Progenitor cell of endocrine pancreas (in vitro differentiated cells): ENCODE data around the gene SERPINE1. TPM values are rescaled to one million over a fixed set of nuclear protein-coding genes. Genes with fewer than 3 reads are reported as not detected.
"Not testable (repeated sequence)": the region's sequence is repeated elsewhere in the genome, so short reads cannot be mapped to it uniquely, and the experiment has no call there.

Experiments used
- DNase-seq: peaks from one replicate; pipeline ENCODE4 v3.0.0; 2021; ENCODE audit warnings: low spot score; ENCODE audit not compliant: unreplicated experiment
- H3K27ac Mint-ChIP-seq: 2 replicates; pipeline ENCODE4 v1.8.0; 2021; ENCODE audit warnings: mild to moderate bottlenecking, moderate library complexity, mixed read lengths
- H3K27me3 Mint-ChIP-seq: 2 replicates; pipeline ENCODE4 v1.8.0; 2021; ENCODE audit warnings: mixed read lengths
- H3K36me3 Mint-ChIP-seq: 2 replicates; pipeline ENCODE4 v1.8.0; 2022; ENCODE audit warnings: mixed read lengths; ENCODE audit not compliant: insufficient read depth
- H3K4me1 Mint-ChIP-seq: 2 replicates; pipeline ENCODE4 v1.8.0; 2021; ENCODE audit warnings: low read depth, mixed read lengths
- H3K4me3 Mint-ChIP-seq: 2 replicates; pipeline ENCODE4 v1.8.0; 2021; ENCODE audit warnings: low read depth, mild to moderate bottlenecking, moderate library complexity, mixed read lengths
- H3K9me3 Mint-ChIP-seq: 2 replicates; pipeline ENCODE4 v1.8.0; 2021; ENCODE audit warnings: low read depth, mixed read lengths
- total RNA-seq: library from RNA; stranded (reverse); gene quantifications from 2 replicates; pipeline ENCODE4 v1.2.1, GENCODE V29; 2021
- TF ChIP-seq, protein P1 (sequence below): fragments of 200-600 bp; sonication (generic); IDR thresholded peaks from one replicate; pipeline ENCODE4 v1.5.0; 2021; ENCODE audit warnings: antibody characterized with exemption, mild to moderate bottlenecking; ENCODE audit not compliant: unreplicated experiment

SERPINE1 gene
- total RNA-seq, 1 donor from 2014 or later: 0.14 TPM

DNA sequence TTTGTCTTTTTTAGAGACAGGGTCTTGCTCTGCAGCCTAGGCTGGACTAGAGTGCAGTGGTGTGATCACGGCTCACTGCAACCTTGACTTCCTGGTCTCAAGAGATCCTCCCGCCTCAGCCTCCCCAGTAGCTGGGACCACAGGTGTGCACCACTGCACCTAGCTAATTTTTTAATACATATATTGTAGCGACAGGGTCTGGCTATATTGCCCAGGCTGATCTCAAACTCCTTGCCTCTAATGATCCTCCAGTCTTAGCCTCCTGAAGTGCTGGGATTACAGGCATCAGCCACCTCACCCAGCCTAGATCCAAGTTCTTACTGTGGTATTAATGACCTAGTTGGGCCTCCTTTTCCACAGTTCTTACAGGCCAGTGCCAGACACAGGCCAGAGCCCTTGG is 11.7 kb upstream of the SERPINE1 start:
- Mint-ChIP-seq H3K4me1 (no peaks in the 10 kb centered on the region), H3K4me3 (no peak overlapping the region), H3K27me3 (no peaks in the 10 kb centered on the region), H3K27ac (no peak overlapping the region), H3K36me3 (no peaks in the 10 kb centered on the region), H3K9me3 (no peaks in the 10 kb centered on the region)
- TF ChIP-seq, protein P1, sequence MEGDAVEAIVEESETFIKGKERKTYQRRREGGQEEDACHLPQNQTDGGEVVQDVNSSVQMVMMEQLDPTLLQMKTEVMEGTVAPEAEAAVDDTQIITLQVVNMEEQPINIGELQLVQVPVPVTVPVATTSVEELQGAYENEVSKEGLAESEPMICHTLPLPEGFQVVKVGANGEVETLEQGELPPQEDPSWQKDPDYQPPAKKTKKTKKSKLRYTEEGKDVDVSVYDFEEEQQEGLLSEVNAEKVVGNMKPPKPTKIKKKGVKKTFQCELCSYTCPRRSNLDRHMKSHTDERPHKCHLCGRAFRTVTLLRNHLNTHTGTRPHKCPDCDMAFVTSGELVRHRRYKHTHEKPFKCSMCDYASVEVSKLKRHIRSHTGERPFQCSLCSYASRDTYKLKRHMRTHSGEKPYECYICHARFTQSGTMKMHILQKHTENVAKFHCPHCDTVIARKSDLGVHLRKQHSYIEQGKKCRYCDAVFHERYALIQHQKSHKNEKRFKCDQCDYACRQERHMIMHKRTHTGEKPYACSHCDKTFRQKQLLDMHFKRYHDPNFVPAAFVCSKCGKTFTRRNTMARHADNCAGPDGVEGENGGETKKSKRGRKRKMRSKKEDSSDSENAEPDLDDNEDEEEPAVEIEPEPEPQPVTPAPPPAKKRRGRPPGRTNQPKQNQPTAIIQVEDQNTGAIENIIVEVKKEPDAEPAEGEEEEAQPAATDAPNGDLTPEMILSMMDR: no peak
- no peak for DNase-seq

DNA sequence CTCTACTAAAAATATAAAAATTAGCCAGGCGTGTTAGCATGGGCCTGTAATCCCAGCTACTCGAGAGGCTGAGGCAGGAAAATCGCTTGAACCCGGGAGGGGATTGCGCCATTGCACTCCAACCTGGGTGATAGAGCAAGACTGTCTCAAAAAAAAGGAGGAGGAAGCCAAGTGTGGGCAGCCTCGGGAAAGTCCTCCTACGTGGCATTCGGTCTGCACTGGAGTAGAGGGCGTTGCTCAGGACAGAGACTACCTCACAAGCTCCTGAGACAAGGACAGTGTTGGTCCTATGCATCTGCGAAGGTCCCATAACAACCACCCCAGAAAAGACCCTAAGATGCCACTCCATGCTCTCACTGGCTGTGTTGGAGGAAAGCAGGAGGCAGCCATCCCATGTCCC is 10.0 kb upstream of the SERPINE1 start:
- TF ChIP-seq, protein P1: no peak
- no peaks in the 10 kb centered on the region for H3K36me3 Mint-ChIP-seq
- no peaks in the 10 kb centered on the region for H3K27me3 Mint-ChIP-seq
- no peaks in the 10 kb centered on the region for H3K9me3 Mint-ChIP-seq
- H3K4me3 Mint-ChIP-seq: no peak overlapping the region
- H3K4me1 Mint-ChIP-seq: peaks cover under 1% of the 10 kb centered on the region
- H3K27ac Mint-ChIP-seq: no peak overlapping the region
- no peak for DNase-seq

DNA sequence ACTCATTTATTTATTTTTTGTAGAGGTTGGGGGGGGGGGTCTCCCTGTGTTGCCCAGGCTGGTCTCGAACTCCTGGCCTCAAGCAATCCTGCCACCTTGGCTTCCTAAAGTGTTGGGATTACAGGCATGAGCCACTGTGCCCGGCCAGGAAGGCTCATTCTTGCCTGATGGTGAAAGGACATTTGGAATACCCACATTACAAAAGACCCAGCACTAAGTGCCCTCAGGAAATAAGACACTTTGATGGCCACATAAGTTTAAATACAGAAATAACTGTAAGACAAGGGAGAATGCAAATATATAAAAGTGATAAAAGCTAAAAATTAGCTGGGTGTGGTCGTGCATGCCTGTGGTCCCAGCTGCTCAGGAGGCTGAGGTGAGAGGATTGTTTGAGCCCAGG is 8.0 kb upstream of the SERPINE1 start:
- no peak overlapping the region for H3K27ac Mint-ChIP-seq
- peaks cover 8% of the 10 kb centered on the region for H3K4me1 Mint-ChIP-seq

DNA sequence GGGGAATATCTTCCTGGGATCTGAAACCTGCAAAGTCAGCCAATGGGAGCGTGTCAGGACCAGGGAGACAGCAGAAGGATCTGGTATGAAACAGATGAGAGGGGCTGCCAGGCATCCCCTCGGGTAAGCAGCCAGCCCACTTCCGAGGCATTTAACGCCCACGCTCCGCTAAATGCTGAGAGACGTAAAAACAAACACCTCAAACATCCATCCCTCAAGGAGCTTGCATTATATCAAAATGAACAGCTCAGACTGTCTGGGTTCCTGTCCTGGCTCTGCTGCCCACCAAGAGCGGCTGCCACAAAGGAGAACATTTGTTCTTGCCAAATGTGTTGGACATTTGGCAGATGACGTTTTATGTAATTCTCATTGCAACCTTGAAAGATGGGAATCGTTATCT is 7.0 kb upstream of the SERPINE1 start:
- no peak for DNase-seq
- H3K27ac Mint-ChIP-seq: no peak overlapping the region
- no peaks in the 10 kb centered on the region for H3K9me3 Mint-ChIP-seq
- H3K36me3 Mint-ChIP-seq: no peaks in the 10 kb centered on the region
- H3K4me3 Mint-ChIP-seq: no peak overlapping the region
- H3K4me1 Mint-ChIP-seq: peaks cover 12% of the 10 kb centered on the region
- H3K27me3 Mint-ChIP-seq: peaks cover 8% of the 10 kb centered on the region
- TF ChIP-seq, protein P1: no peak

More for the DNA sequence above, 8.0 kb upstream of the SERPINE1 start:
- Mint-ChIP-seq H3K27me3 (peaks cover 8% of the 10 kb centered on the region), H3K9me3 (no peaks in the 10 kb centered on the region), H3K36me3 (no peaks in the 10 kb centered on the region), H3K4me3 (no peak overlapping the region)
- no peak for DNase-seq
- TF ChIP-seq, protein P1: no peak

DNA sequence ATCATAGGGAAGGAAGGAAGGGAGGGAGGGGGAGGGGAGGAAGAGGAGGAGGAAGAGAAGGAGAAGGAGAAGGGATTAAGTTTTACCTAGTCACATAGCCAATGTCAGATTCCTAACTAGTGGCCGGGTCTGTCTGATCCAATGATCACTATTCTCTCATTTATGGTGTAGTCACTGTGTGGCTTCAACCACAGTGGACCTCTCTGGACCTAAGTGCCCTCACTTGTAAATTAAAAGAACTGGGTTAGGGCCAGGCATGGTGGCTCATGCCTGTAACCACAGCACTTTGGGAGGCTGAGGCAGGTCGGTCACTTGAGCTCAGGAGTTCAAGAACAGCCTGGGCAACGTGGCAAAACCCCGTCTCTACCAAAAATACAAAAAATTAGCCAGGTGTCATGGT is 6.6 kb upstream of the SERPINE1 start:
- TF ChIP-seq, protein P1: no peak
- no peaks in the 10 kb centered on the region for H3K9me3 Mint-ChIP-seq
- H3K36me3 Mint-ChIP-seq: no peaks in the 10 kb centered on the region
- peaks cover 8% of the 10 kb centered on the region for H3K27me3 Mint-ChIP-seq
- no peak for DNase-seq
- H3K27ac Mint-ChIP-seq: no peak overlapping the region
- H3K4me1 Mint-ChIP-seq: peaks cover 13% of the 10 kb centered on the region
- H3K4me3 Mint-ChIP-seq: no peak overlapping the region

DNA sequence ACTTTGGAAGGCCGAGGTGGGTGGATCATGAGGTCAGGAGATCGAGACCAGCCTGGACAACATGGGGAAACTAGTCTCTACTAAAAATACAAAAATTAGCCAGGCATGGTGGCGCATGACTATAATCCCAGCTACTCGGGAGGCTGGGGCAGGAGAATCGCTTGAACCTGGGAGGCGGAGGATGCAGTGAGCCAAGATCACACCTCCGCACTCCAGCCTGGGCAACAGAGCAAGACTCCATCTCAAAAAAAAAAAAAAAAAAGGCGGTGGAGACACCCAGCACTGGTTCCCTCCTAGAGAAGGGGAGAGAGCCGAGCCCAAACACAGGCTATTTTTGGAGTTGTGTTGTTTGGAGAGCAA is 5.3 kb upstream of the SERPINE1 start:
- H3K27me3 Mint-ChIP-seq: peaks cover 13% of the 10 kb centered on the region
- H3K27ac Mint-ChIP-seq, H3K36me3 Mint-ChIP-seq, DNase-seq, H3K9me3 Mint-ChIP-seq, H3K4me3 Mint-ChIP-seq: not testable (repeated sequence)
- peaks cover 18% of the 10 kb centered on the region for H3K4me1 Mint-ChIP-seq
